ENCODE data around the gene HIP1.

DNA sequence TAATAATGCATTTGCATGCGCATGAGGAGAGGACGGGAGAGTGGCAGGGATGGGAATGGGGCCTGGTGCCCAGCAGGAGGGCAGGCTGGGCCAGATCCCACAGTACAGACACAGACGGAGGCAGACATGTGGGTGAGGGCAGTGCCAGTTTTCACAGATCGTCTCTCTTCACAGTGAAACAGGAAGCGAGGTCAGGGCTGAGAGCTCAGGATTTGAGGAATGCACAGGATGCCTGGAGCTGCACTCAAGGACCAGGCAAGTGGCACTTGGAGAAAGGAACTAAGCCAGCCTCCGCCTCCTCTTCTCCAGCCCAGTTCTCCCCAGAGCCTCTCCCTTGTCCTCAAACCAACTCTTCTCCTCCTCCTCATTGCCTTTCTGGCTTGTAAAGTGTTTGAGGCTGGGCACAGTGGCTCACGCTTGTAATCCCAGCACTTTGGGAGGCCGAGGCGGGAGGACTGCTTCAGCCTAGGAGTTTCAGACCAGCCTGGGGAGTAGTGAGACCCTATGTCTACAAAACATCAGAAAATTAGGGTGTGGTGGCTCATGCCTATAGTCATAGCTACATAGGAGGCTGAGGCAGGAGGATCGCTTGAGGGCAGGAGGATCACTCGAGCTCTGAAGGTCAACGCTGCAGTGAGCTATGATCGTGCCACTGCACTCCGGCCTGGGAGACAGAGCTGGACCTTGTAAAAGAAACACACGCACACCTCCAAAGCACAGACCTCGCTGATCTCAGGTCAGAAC is 115.2 kb downstream of the HIP1 start:
- no peak for TF ChIP-seq BHLHE40 (IDR thresholded peaks at IDR 0.05; ENCODE audit: borderline replicate concordance)
- TF ChIP-seq FOXA1 (IDR thresholded peaks at IDR 0.05), result no peak
- TF ChIP-seq SP1 (IDR thresholded peaks at IDR 0.05), result no peak
- no peak for TF ChIP-seq FOXM1 (IDR thresholded peaks at IDR 0.05; ENCODE audit: borderline replicate concordance)
- TF ChIP-seq, protein P1, sequence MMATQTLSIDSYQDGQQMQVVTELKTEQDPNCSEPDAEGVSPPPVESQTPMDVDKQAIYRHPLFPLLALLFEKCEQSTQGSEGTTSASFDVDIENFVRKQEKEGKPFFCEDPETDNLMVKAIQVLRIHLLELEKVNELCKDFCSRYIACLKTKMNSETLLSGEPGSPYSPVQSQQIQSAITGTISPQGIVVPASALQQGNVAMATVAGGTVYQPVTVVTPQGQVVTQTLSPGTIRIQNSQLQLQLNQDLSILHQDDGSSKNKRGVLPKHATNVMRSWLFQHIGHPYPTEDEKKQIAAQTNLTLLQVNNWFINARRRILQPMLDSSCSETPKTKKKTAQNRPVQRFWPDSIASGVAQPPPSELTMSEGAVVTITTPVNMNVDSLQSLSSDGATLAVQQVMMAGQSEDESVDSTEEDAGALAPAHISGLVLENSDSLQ (IDR thresholded peaks at IDR 0.05), result no peak
- TF ChIP-seq ELF4 (IDR thresholded peaks at IDR 0.05), result no peak
- TF ChIP-seq SUZ12 (IDR thresholded peaks at IDR 0.05), result no peak
- no peak for TF ChIP-seq ARNT (IDR thresholded peaks at IDR 0.05)
- no peak for TF ChIP-seq FOXK2 (IDR thresholded peaks at IDR 0.05)
- TF ChIP-seq CTBP1 (IDR thresholded peaks at IDR 0.05; ENCODE audit: borderline replicate concordance), result no peak
- TF ChIP-seq ZNF384 (IDR thresholded peaks at IDR 0.05), result no peak
- TF ChIP-seq HDGF (IDR thresholded peaks at IDR 0.05; ENCODE audit: borderline replicate concordance), result no peak
- TF ChIP-seq TARDBP (IDR thresholded peaks at IDR 0.05), result no peak

Data from HEK293T (cell line).